ENCODE results near the gene VLDLR.

VLDLR gene

GRCh38 chr9:2616692-2617377 is 4.8 kb upstream of the VLDLR start:
- Histone ChIP-seq H3K27me3 (ENCODE audit: low read length) (no peaks in the 10 kb centered on the region), H3F3A (ENCODE audit: insufficient read depth) (no peaks in the 10 kb centered on the region), H3K9me3 (ENCODE audit: insufficient read depth, low read length) (no peaks in the 10 kb centered on the region), H3K4me2 (ENCODE audit: low read depth, low read length, poor library complexity, severe bottlenecking) (no peak overlapping the region), H3K27ac (ENCODE audit: low read depth, low read length) (no peak overlapping the region), H3K36me3 (ENCODE audit: low read length) (no peaks in the 10 kb centered on the region), H3K79me2 (ENCODE audit: insufficient read depth, low read length) (no peaks in the 10 kb centered on the region), H4K20me1 (ENCODE audit: low read depth, low read length) (no peaks in the 10 kb centered on the region), H2AFZ (ENCODE audit: low read depth, low read length, severe bottlenecking) (no peak overlapping the region), H3K4me3 (ENCODE audit: insufficient read depth, low read length, poor library complexity, severe bottlenecking) (no peak overlapping the region), H3K9ac (ENCODE audit: low read length) (no peak overlapping the region), H3K9me2 (replicated peaks; ENCODE audit: insufficient read depth, low read length) (no peaks in the 10 kb centered on the region)
- TF ChIP-seq EZH2phosphoT487 (conservative IDR thresholded peaks at IDR 0.05; ENCODE audit: low read length): no peak
- no peak for TF ChIP-seq CTCF (IDR thresholded peaks at IDR 0.05; ENCODE audit: insufficient read depth, low read length, poor library complexity, severe bottlenecking)

- H3F3A ChIP-seq (ENCODE audit: insufficient read depth): no peaks in the 10 kb centered on the region
- H3K27ac ChIP-seq (ENCODE audit: low read depth, low read length): no peak overlapping the region
- H3K9ac ChIP-seq (ENCODE audit: low read length): no peak overlapping the region
- no peak overlapping the region for H2AFZ ChIP-seq (ENCODE audit: low read depth, low read length, severe bottlenecking)
- TF ChIP-seq EZH2phosphoT487 (conservative IDR thresholded peaks at IDR 0.05; ENCODE audit: low read length) (no peak), CTCF (IDR thresholded peaks at IDR 0.05; ENCODE audit: insufficient read depth, low read length, poor library complexity, severe bottlenecking) (no peak)
- H3K4me3 ChIP-seq (ENCODE audit: insufficient read depth, low read length, poor library complexity, severe bottlenecking): no peak overlapping the region
- no peaks in the 10 kb centered on the region for H3K9me3 ChIP-seq (ENCODE audit: insufficient read depth, low read length)
- H4K20me1 ChIP-seq (ENCODE audit: low read depth, low read length): no peaks in the 10 kb centered on the region
- no peaks in the 10 kb centered on the region for H3K36me3 ChIP-seq (ENCODE audit: low read length)
- H3K9me2 ChIP-seq (replicated peaks; ENCODE audit: insufficient read depth, low read length): no peaks in the 10 kb centered on the region
- no peaks in the 10 kb centered on the region for H3K27me3 ChIP-seq (ENCODE audit: low read length)
- no peak overlapping the region for H3K4me2 ChIP-seq (ENCODE audit: low read depth, low read length, poor library complexity, severe bottlenecking)
- H3K79me2 ChIP-seq (ENCODE audit: insufficient read depth, low read length): no peaks in the 10 kb centered on the region
Observed at GRCh38 chr9:2618289-2618688, 3.3 kb upstream of the VLDLR start.

GRCh38 chr9:2620919-2621721 is 467 bp upstream of the VLDLR start:
- Histone ChIP-seq H3K4me3 (ENCODE audit: insufficient read depth, low read length, poor library complexity, severe bottlenecking) (peak overlapping the region; percentile 36), H3K9ac (ENCODE audit: low read length) (peak overlapping the region; percentile 45), H3K4me2 (ENCODE audit: low read depth, low read length, poor library complexity, severe bottlenecking) (peak overlapping the region; percentile 39), H3K27ac (ENCODE audit: low read depth, low read length) (no peak overlapping the region), H3K27me3 (ENCODE audit: low read length) (no peaks in the 10 kb centered on the region), H3K79me2 (ENCODE audit: insufficient read depth, low read length) (no peaks in the 10 kb centered on the region), H3K36me3 (ENCODE audit: low read length) (no peaks in the 10 kb centered on the region), H3K9me2 (replicated peaks; ENCODE audit: insufficient read depth, low read length) (no peaks in the 10 kb centered on the region), H2AFZ (ENCODE audit: low read depth, low read length, severe bottlenecking) (peak overlapping the region; percentile 46), H3F3A (ENCODE audit: insufficient read depth) (no peaks in the 10 kb centered on the region), H3K9me3 (ENCODE audit: insufficient read depth, low read length) (no peaks in the 10 kb centered on the region), H4K20me1 (ENCODE audit: low read depth, low read length) (no peaks in the 10 kb centered on the region)
- TF ChIP-seq EZH2phosphoT487 (conservative IDR thresholded peaks at IDR 0.05; ENCODE audit: low read length) (no peak), CTCF (IDR thresholded peaks at IDR 0.05; ENCODE audit: insufficient read depth, low read length, poor library complexity, severe bottlenecking) (no peak)

All from SU-DHL-6 (cell line).